Liver (tissue), 9 donors: ENCODE data around the gene STXBP6. TPM values are rescaled to one million over a fixed set of nuclear protein-coding genes. Genes with fewer than 3 reads are reported as not detected.

ENCODE experiments used
- DNase-seq: peaks from one replicate; pipeline ENCODE4 v3.0.0-alpha.2; 2017; ENCODE audit warnings: low spot score
- H3K27ac ChIP-seq, 2 donors: one replicate each; pipeline ENCODE4 v1.7.0; 2013; ENCODE audit warnings: inconsistent platforms in 2 of 2, low read length in 2 of 2, control low read depth in 1 of 2, low read depth in 1 of 2, mild to moderate bottlenecking in 1 of 2
- H3K27me3 ChIP-seq, 4 donors: one replicate each; pipeline versions ENCODE4 v1.6.1 to v1.7.0; 2013; ENCODE audit warnings: low read length in 3 of 4, inconsistent platforms in 1 of 4, mild to moderate bottlenecking in 1 of 4, moderate library complexity in 1 of 4; ENCODE audit not compliant: control insufficient read depth in 4 of 4, insufficient read depth in 4 of 4
- H3K36me3 ChIP-seq, 4 donors: one replicate each; pipeline versions ENCODE4 v1.6.1 to v1.7.0; 2013; ENCODE audit warnings: low read length in 3 of 4, mild to moderate bottlenecking in 3 of 4, low read depth in 1 of 4, moderate library complexity in 1 of 4; ENCODE audit not compliant: control insufficient read depth in 4 of 4, insufficient read depth in 3 of 4
- H3K4me1 ChIP-seq, 4 donors: one replicate each; pipeline versions ENCODE4 v1.6.1 to v1.7.0; 2013; ENCODE audit warnings: low read length in 3 of 4, mild to moderate bottlenecking in 3 of 4, moderate library complexity in 1 of 4; ENCODE audit not compliant: control insufficient read depth in 4 of 4, insufficient read depth in 4 of 4
- H3K4me3 ChIP-seq, 3 donors: one replicate each; pipeline versions ENCODE4 v1.6.1 to v1.7.0; 2013; ENCODE audit warnings: low read length in 3 of 3, control low read depth in 1 of 3, low read depth in 1 of 3, mild to moderate bottlenecking in 1 of 3
- H3K9ac ChIP-seq, 2 donors: one replicate each; pipeline ENCODE4 v1.7.0; 2013; ENCODE audit warnings: low read length in 2 of 2, mild to moderate bottlenecking in 2 of 2, moderate library complexity in 2 of 2, control low read depth in 1 of 2, low read depth in 1 of 2
- H3K9me3 ChIP-seq, 4 donors: one replicate each; pipeline versions ENCODE4 v1.6.1 to v1.7.0; 2013; ENCODE audit warnings: low read length in 3 of 4; ENCODE audit not compliant: control insufficient read depth in 4 of 4
- CTCF ChIP-seq: fragments of 150-350 bp; IDR thresholded peaks from 2 replicates; pipeline ENCODE4 v1.5.1; 2017; ENCODE audit warnings: improper control_type of control experiment, low read depth, low read length; ENCODE audit not compliant: missing input control
- EGR1 ChIP-seq, 2 donors: IDR thresholded peaks; 2 replicates each; pipeline ENCODE4 v1.6.1; 2016 to 2018; ENCODE audit warnings: antibody characterized with exemption in 2 of 2, low read depth in 2 of 2
- FOXA1 ChIP-seq: IDR thresholded peaks from 2 replicates; pipeline ENCODE4 v1.6.1; 2016; ENCODE audit warnings: antibody characterized with exemption
- FOXA2 ChIP-seq: IDR thresholded peaks from 2 replicates; pipeline ENCODE4 v1.6.1; 2016; ENCODE audit warnings: antibody characterized with exemption
- GABPA ChIP-seq, 2 donors: IDR thresholded peaks in 1 of 2; conservative IDR thresholded peaks in 1 of 2; 2 replicates each; pipeline ENCODE4 v1.6.1; 2016; ENCODE audit warnings: antibody characterized with exemption in 2 of 2, mild to moderate bottlenecking in 1 of 2, moderate library complexity in 1 of 2
- HNF4A ChIP-seq, 2 donors: conservative IDR thresholded peaks; 2 replicates each; pipeline ENCODE4 v1.6.1; 2016; ENCODE audit warnings: antibody characterized with exemption in 2 of 2, mild to moderate bottlenecking in 2 of 2
- HNF4G ChIP-seq: IDR thresholded peaks from 2 replicates; pipeline ENCODE4 v1.6.1; 2016; ENCODE audit warnings: antibody characterized with exemption
- JUND ChIP-seq, 2 donors: IDR thresholded peaks; 2 replicates each; pipeline ENCODE4 v1.6.1; 2016; ENCODE audit warnings: antibody characterized with exemption in 2 of 2
- MAX ChIP-seq: IDR thresholded peaks from 2 replicates; pipeline ENCODE4 v1.6.1; 2016; ENCODE audit warnings: antibody characterized with exemption
- NR2F2 ChIP-seq: IDR thresholded peaks from 2 replicates; pipeline ENCODE4 v1.6.1; 2016; ENCODE audit warnings: antibody characterized with exemption
- RAD21 ChIP-seq, 2 donors: IDR thresholded peaks; 2 replicates each; pipeline ENCODE4 v1.6.1; 2016; ENCODE audit warnings: antibody characterized with exemption in 2 of 2, mild to moderate bottlenecking in 2 of 2
- RXRA ChIP-seq, 2 donors: IDR thresholded peaks; 2 replicates each; pipeline ENCODE4 v1.6.1; 2017 to 2018; ENCODE audit warnings: antibody characterized with exemption in 2 of 2, mild to moderate bottlenecking in 1 of 2
- SP1 ChIP-seq: IDR thresholded peaks from 2 replicates; pipeline ENCODE4 v1.6.1; 2018; ENCODE audit warnings: antibody characterized with exemption, mild to moderate bottlenecking
- TAF1 ChIP-seq: conservative IDR thresholded peaks from 2 replicates; pipeline ENCODE4 v1.6.1; 2016; ENCODE audit warnings: antibody characterized with exemption, mild to moderate bottlenecking
- YY1 ChIP-seq: IDR thresholded peaks from 2 replicates; pipeline ENCODE4 v1.6.1; 2016; ENCODE audit warnings: antibody characterized with exemption, mild to moderate bottlenecking
- WGBS: extraction: QIAGEN DNeasy Blood & Tissue Kit; methylation state at CpG from one replicate; pipeline ENCODE4 v1.1.7; 2013; 5-methylcytosine and 5-hydroxymethylcytosine counted together
- polyA plus RNA-seq, 2 donors: library from polyadenylated mRNA; stranded (reverse) in 1 of 2; unstranded in 1 of 2; fragments of 200-250 nt in 1 of 2; fragments of >200 nt in 1 of 2; fragmentation: Nextera tagmentation in 1 of 2; extraction: Ambion mirVana in 1 of 2; gene quantifications; one replicate each; pipeline versions ENCODE4 v1.2.1 to v1.2.3, GENCODE V29; 2013 to 2015
- total RNA-seq, 2 donors: library from RNA; depleted of rRNA; stranded (reverse); fragments of >200 nt; gene quantifications; one replicate each; pipeline ENCODE4 v1.2.3, GENCODE V29; 2014
- TF ChIP-seq, protein P1 (sequence below): IDR thresholded peaks from 2 replicates; pipeline ENCODE4 v1.6.1; 2016; ENCODE audit warnings: antibody characterized with exemption, mild to moderate bottlenecking
- TF ChIP-seq, protein P2 (sequence below): IDR thresholded peaks from 2 replicates; pipeline ENCODE4 v1.6.1; 2016; ENCODE audit warnings: antibody characterized with exemption
- TF ChIP-seq, protein P3 (sequence below): IDR thresholded peaks from 2 replicates; pipeline ENCODE4 v1.6.1; 2016; ENCODE audit warnings: antibody characterized with exemption
- donor health status: healthy.
- donor health status: healthy.
- donor health status: healthy.
- donor health status: healthy.
- donor health status: healthy.

The STXBP6 gene
- total and polyA plus RNA-seq, 4 donors, result 1.4 to 3.8 (median 1.8) TPM

- Histone ChIP-seq H3K36me3 (no peaks in the 10 kb centered on the region), H3K4me1 (no peaks in the 10 kb centered on the region), H3K27me3 (no peaks in the 10 kb centered on the region), H3K4me3 (no peak overlapping the region), H3K9me3 (no peaks in the 10 kb centered on the region), H3K9ac (no peak overlapping the region), H3K27ac (no peak overlapping the region)
- no peak for DNase-seq
- TF ChIP-seq FOXA2, result no peak
- no peak for TF ChIP-seq EGR1 (IDR thresholded peaks at IDR 0.05; ENCODE audit: low read depth in 2 of 2)
- TF ChIP-seq HNF4G, result no peak
- no peak for TF ChIP-seq FOXA1
- TF ChIP-seq GABPA (IDR thresholded peaks at IDR 0.05 in 1 of 2, conservative IDR thresholded peaks at IDR 0.05 in 1 of 2), result no peak
- TF ChIP-seq TAF1, result no peak
- no peak for TF ChIP-seq CTCF
- TF ChIP-seq, protein P1, sequence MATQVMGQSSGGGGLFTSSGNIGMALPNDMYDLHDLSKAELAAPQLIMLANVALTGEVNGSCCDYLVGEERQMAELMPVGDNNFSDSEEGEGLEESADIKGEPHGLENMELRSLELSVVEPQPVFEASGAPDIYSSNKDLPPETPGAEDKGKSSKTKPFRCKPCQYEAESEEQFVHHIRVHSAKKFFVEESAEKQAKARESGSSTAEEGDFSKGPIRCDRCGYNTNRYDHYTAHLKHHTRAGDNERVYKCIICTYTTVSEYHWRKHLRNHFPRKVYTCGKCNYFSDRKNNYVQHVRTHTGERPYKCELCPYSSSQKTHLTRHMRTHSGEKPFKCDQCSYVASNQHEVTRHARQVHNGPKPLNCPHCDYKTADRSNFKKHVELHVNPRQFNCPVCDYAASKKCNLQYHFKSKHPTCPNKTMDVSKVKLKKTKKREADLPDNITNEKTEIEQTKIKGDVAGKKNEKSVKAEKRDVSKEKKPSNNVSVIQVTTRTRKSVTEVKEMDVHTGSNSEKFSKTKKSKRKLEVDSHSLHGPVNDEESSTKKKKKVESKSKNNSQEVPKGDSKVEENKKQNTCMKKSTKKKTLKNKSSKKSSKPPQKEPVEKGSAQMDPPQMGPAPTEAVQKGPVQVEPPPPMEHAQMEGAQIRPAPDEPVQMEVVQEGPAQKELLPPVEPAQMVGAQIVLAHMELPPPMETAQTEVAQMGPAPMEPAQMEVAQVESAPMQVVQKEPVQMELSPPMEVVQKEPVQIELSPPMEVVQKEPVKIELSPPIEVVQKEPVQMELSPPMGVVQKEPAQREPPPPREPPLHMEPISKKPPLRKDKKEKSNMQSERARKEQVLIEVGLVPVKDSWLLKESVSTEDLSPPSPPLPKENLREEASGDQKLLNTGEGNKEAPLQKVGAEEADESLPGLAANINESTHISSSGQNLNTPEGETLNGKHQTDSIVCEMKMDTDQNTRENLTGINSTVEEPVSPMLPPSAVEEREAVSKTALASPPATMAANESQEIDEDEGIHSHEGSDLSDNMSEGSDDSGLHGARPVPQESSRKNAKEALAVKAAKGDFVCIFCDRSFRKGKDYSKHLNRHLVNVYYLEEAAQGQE, result no peak
- no peak for TF ChIP-seq RXRA (IDR thresholded peaks at IDR 0.05)
- TF ChIP-seq, protein P2, sequence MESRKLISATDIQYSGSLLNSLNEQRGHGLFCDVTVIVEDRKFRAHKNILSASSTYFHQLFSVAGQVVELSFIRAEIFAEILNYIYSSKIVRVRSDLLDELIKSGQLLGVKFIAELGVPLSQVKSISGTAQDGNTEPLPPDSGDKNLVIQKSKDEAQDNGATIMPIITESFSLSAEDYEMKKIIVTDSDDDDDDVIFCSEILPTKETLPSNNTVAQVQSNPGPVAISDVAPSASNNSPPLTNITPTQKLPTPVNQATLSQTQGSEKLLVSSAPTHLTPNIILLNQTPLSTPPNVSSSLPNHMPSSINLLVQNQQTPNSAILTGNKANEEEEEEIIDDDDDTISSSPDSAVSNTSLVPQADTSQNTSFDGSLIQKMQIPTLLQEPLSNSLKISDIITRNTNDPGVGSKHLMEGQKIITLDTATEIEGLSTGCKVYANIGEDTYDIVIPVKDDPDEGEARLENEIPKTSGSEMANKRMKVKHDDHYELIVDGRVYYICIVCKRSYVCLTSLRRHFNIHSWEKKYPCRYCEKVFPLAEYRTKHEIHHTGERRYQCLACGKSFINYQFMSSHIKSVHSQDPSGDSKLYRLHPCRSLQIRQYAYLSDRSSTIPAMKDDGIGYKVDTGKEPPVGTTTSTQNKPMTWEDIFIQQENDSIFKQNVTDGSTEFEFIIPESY, result no peak
- no peak for TF ChIP-seq YY1
- no peak for TF ChIP-seq NR2F2
- no peak for TF ChIP-seq SP1
- TF ChIP-seq, protein P3, sequence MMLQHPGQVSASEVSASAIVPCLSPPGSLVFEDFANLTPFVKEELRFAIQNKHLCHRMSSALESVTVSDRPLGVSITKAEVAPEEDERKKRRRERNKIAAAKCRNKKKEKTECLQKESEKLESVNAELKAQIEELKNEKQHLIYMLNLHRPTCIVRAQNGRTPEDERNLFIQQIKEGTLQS, result no peak
- no peak for TF ChIP-seq MAX
- no peak for TF ChIP-seq JUND (IDR thresholded peaks at IDR 0.05)
- TF ChIP-seq RAD21 (IDR thresholded peaks at IDR 0.05), result no peak
- TF ChIP-seq HNF4A (conservative IDR thresholded peaks at IDR 0.05), result no peak
- 68% methylated on average over 4 of the region's 4 CpGs for WGBS
Observed at GRCh38 chr14:24789378-24789884, 260.5 kb downstream of the STXBP6 start.
